H1 (cell line): ENCODE results near the gene LYPD4. TPM values are rescaled to one million over a fixed set of nuclear protein-coding genes. Genes with fewer than 3 reads are reported as not detected.

Experiments
- CTCF ChIA-PET: fragments of 300-600 bp; sonication (Branson Sonifier 250); formaldehyde crosslinking; loops from one replicate; lab custom pipeline; 2021; ENCODE audit not compliant: partially characterized antibody; lab: Charles Lee
- POLR2A ChIA-PET: fragments of 300-600 bp; sonication (Branson Sonifier 250); formaldehyde crosslinking; loops from one replicate; lab custom pipeline; 2021; ENCODE audit warnings: inconsistent platforms; ENCODE audit not compliant: partially characterized antibody; lab: Charles Lee
- DNase-seq, 2 experiments: peaks; one replicate each; pipeline versions ENCODE4 v3.0.0 to v3.0.0-alpha.2; 2010 to 2022; ENCODE audit warnings: low spot score in 2 of 2, low read depth in 1 of 2, mixed read lengths in 1 of 2
- FAIRE-seq: peaks from 2 replicates; lab custom pipeline; 2011; peaks lifted over from hg19 to GRCh38; lab: Jason Lieb, UNC
- H2AFZ ChIP-seq: 2 replicates; pipeline ENCODE4 v1.8.1; 2012; ENCODE audit warnings: low read length, inconsistent platforms
- H2AK5ac ChIP-seq: 2 replicates; pipeline ENCODE4 v1.6.1; 2013; ENCODE audit warnings: low read depth, low read length
- H2BK120ac ChIP-seq: replicated peaks from 2 replicates; pipeline ENCODE3; 2013; ENCODE audit warnings: low read depth, low read length, inconsistent platforms
- H2BK12ac ChIP-seq: 2 replicates; pipeline ENCODE4 v1.6.1; 2013; ENCODE audit warnings: low read depth, low read length
- H2BK15ac ChIP-seq: 2 replicates; pipeline ENCODE4 v1.6.1; 2013; ENCODE audit warnings: low read length
- H2BK20ac ChIP-seq: 2 replicates; pipeline ENCODE4 v1.6.1; 2013; ENCODE audit warnings: low read length
- H2BK5ac ChIP-seq: 2 replicates; pipeline ENCODE4 v1.6.1; 2013; ENCODE audit warnings: low read depth, low read length
- H3K14ac ChIP-seq: 2 replicates; pipeline ENCODE4 v1.6.1; 2013; ENCODE audit warnings: inconsistent platforms; ENCODE audit not compliant: insufficient read length
- H3K18ac ChIP-seq: 2 replicates; pipeline ENCODE4 v1.6.1; 2013; ENCODE audit warnings: low read length; ENCODE audit errors: extremely low read depth
- H3K23ac ChIP-seq: 2 replicates; pipeline ENCODE4 v1.6.1; 2013; ENCODE audit warnings: inconsistent platforms; ENCODE audit not compliant: insufficient read length
- H3K23me2 ChIP-seq: 2 replicates; pipeline ENCODE4 v1.6.1; 2013; ENCODE audit warnings: low read depth, low read length
- H3K27ac ChIP-seq: 2 replicates; pipeline ENCODE4 v1.6.1; 2011; ENCODE audit warnings: low read depth, low read length, inconsistent platforms
- H3K27me3 ChIP-seq, 4 experiments: replicated peaks in 1 of 4; 1 replicate in 1 of 4; 2 replicates in 3 of 4; pipeline versions ENCODE4 v1.6.1 to v1.8.1; 2011 to 2013; ENCODE audit warnings: low read length in 3 of 4, mild to moderate bottlenecking in 3 of 4, inconsistent platforms in 2 of 4, mixed read lengths in 2 of 4, moderate library complexity in 1 of 4; ENCODE audit not compliant: control insufficient read depth in 3 of 4, insufficient read depth in 3 of 4; ENCODE audit errors: extremely low read depth in 1 of 4
- H3K36me3 ChIP-seq, 4 experiments: 2 replicates each; pipeline versions ENCODE4 v1.6.1 to v1.8.1; 2011 to 2013; ENCODE audit warnings: mild to moderate bottlenecking in 4 of 4, low read length in 3 of 4, moderate library complexity in 2 of 4, control low read depth in 1 of 4, inconsistent platforms in 1 of 4; ENCODE audit not compliant: insufficient read depth in 4 of 4, control insufficient read depth in 2 of 4
- H3K4ac ChIP-seq: replicated peaks from 2 replicates; pipeline ENCODE3; 2013; ENCODE audit warnings: low read length, low read depth, mixed read lengths, inconsistent platforms; ENCODE audit not compliant: insufficient read length
- H3K4me1 ChIP-seq, 4 experiments: replicated peaks in 1 of 4; 1 replicate in 1 of 4; 2 replicates in 3 of 4; pipeline versions ENCODE4 v1.6.1 to v1.8.1; 2011 to 2013; ENCODE audit warnings: low read length in 3 of 4, inconsistent platforms in 2 of 4, mixed read lengths in 1 of 4; ENCODE audit not compliant: insufficient read depth in 4 of 4, control insufficient read depth in 3 of 4
- H3K4me2 ChIP-seq, 2 experiments: 2 replicates each; pipeline versions ENCODE4 v1.6.1 to v1.8.1; 2011 to 2013; ENCODE audit warnings: low read depth in 2 of 2, low read length in 2 of 2, control low read depth in 1 of 2, inconsistent platforms in 1 of 2, mild to moderate bottlenecking in 1 of 2; ENCODE audit not compliant: insufficient read depth in 1 of 2
- H3K4me3 ChIP-seq, 4 experiments: fragments of 200-600, 300-600 bp in 1 of 4; sonication (generic), shearing (Covaris generic), sonication (Bioruptor Twin) in 1 of 4; 2 replicates each; pipeline versions ENCODE4 v1.5.1 to v1.8.1; 2011 to 2016; ENCODE audit warnings: low read length in 4 of 4, low read depth in 3 of 4, control low read depth in 2 of 4, inconsistent platforms in 2 of 4, mild to moderate bottlenecking in 2 of 4, mixed read lengths in 1 of 4, moderate library complexity in 1 of 4; ENCODE audit not compliant: insufficient read depth in 2 of 4; ENCODE audit errors: extremely low read depth in 1 of 4
- H3K56ac ChIP-seq: replicated peaks from 2 replicates; pipeline ENCODE3; 2013; ENCODE audit warnings: low read depth, mild to moderate bottlenecking, mixed read lengths, low read length, inconsistent platforms; ENCODE audit not compliant: insufficient read length
- H3K79me1 ChIP-seq: 2 replicates; pipeline ENCODE4 v1.6.1; 2013; ENCODE audit warnings: low read depth, low read length, control low read depth
- H3K79me2 ChIP-seq, 2 experiments: 2 replicates each; pipeline versions ENCODE4 v1.6.1 to v1.8.1; 2012 to 2013; ENCODE audit warnings: low read length in 2 of 2, mild to moderate bottlenecking in 2 of 2, inconsistent platforms in 1 of 2; ENCODE audit not compliant: insufficient read depth in 2 of 2, control insufficient read depth in 1 of 2
- H3K9ac ChIP-seq, 4 experiments: replicated peaks in 1 of 4; 1 replicate in 1 of 4; 2 replicates in 3 of 4; pipeline versions ENCODE4 v1.6.1 to v1.8.1; 2011 to 2013; ENCODE audit warnings: low read depth in 3 of 4, low read length in 3 of 4, control low read depth in 2 of 4, mild to moderate bottlenecking in 2 of 4, moderate library complexity in 2 of 4, inconsistent platforms in 1 of 4; ENCODE audit errors: extremely low read depth in 1 of 4
- H3K9me3 ChIP-seq, 2 experiments: 2 replicates each; pipeline versions ENCODE4 v1.6.1 to v1.8.1; 2012 to 2013; ENCODE audit warnings: mild to moderate bottlenecking in 2 of 2, moderate library complexity in 2 of 2, control low read depth in 1 of 2, inconsistent platforms in 1 of 2, low read depth in 1 of 2, low read length in 1 of 2, mixed read lengths in 1 of 2; ENCODE audit not compliant: insufficient read depth in 2 of 2
- H4K20me1 ChIP-seq, 2 experiments: replicated peaks in 1 of 2; 2 replicates each; pipeline versions ENCODE3 to v1.8.1; 2011 to 2013; ENCODE audit warnings: inconsistent platforms in 2 of 2, low read length in 2 of 2, mild to moderate bottlenecking in 1 of 2; ENCODE audit not compliant: insufficient read depth in 2 of 2, control insufficient read depth in 1 of 2
- H4K5ac ChIP-seq: 2 replicates; pipeline ENCODE4 v1.6.1; 2013; ENCODE audit warnings: low read length, low read depth, mixed read lengths, inconsistent platforms; ENCODE audit not compliant: insufficient read length
- H4K8ac ChIP-seq: 2 replicates; pipeline ENCODE4 v1.8.0; 2013; ENCODE audit warnings: mild to moderate bottlenecking, moderate library complexity, low read length, inconsistent platforms; ENCODE audit not compliant: insufficient read depth; ENCODE audit errors: extremely low read depth
- H4K91ac ChIP-seq: replicated peaks from 2 replicates; pipeline ENCODE3; 2013; ENCODE audit warnings: low read length, mixed read lengths, inconsistent platforms; ENCODE audit not compliant: insufficient read length
- E2F6 ChIP-seq: IDR thresholded peaks from 2 replicates; pipeline ENCODE4 v1.6.1; 2012; ENCODE audit warnings: inconsistent platforms
- MAX ChIP-seq: IDR thresholded peaks from 2 replicates; pipeline ENCODE4 v1.6.1; 2012; ENCODE audit warnings: inconsistent platforms
- WGBS, 2 experiments: shearing (Covaris generic) in 1 of 2; methylation state at CpG; one replicate each; pipeline versions ENCODE4 v1.1.6 to v1.1.7; 2013 to 2015; ENCODE audit warnings: low lambda C conversion rate in 2 of 2, mixed read lengths in 2 of 2, inconsistent platforms in 1 of 2, low coverage in 1 of 2, missing lambda C conversion rate in 1 of 2; ENCODE audit not compliant: insufficient replicate concordance in 2 of 2, insufficient coverage in 1 of 2, insufficient read length in 1 of 2; ENCODE audit errors: extremely low coverage in 1 of 2, missing lambda C conversion rate in 1 of 2; 5-methylcytosine and 5-hydroxymethylcytosine counted together
- polyA plus RNA-seq, 7 experiments: library from polyadenylated mRNA; depleted of rRNA in 3 of 7; stranded (reverse) in 5 of 7; unstranded in 2 of 7; fragments of >200 nt in 5 of 7; fragments of 200-250 nt in 2 of 7; gene quantifications; 1 replicate in 5 of 7; 2 replicates in 1 of 7; 4 replicates in 1 of 7; pipeline versions ENCODE4 v1.2.1 to v1.2.3, GENCODE V29; 2011 to 2013; ENCODE audit warnings: missing spikeins in 2 of 7, mixed read lengths in 2 of 7
- total RNA-seq: library from RNA; stranded (reverse); fragmentation: NEBNext Ultra II Directional; extraction: Animal tissue kit (Norgen Biotek cat#: 25700); gene quantifications from 2 replicates; pipeline ENCODE4 v1.2.1, GENCODE V29; 2021

LYPD4 gene
- total and polyA plus RNA-seq, 2 of the 8 experiments (the other 6 are each of a cell fraction or from before 2014, with no cell fraction given), result 0.06 TPM; not detected in 1

GRCh38 chr19:41892173-41892902, 47.9 kb upstream of the LYPD4 start:
- H3K4me1 ChIP-seq, result peaks cover 0 to 15% (median 10%) of the 10 kb centered on the region in 4 experiments; a peak in 6 of 7 replicates
- ChIA-PET CTCF (interaction anchor here (0.7 to 2.5 kb wide), 4 partner anchors 10 to 66 kb away, joined by 3 to 12 read pairs (median 5); no protein-coding TSS in a partner anchor), POLR2A (interaction anchor here (1.3 to 13.9 kb wide), 3 partner anchors 14 to 32 kb away, joined by 3 to 298 read pairs (median 6); no protein-coding TSS in a partner anchor)
- DNase-seq (no peak), FAIRE-seq (no peak)
- H4K91ac ChIP-seq, result no peak overlapping the region
- H3K9me3 ChIP-seq, result no peaks in the 10 kb centered on the region
- H3K4me3 ChIP-seq, result no peak overlapping the region
- no peak overlapping the region for H3K23ac ChIP-seq
- no peak overlapping the region for H3K4ac ChIP-seq
- TF ChIP-seq MAX (no peak), E2F6 (peak; percentile 43; the same call in 1 of the 2 replicates)
- no peak overlapping the region for H2BK12ac ChIP-seq
- no peak overlapping the region for H2AFZ ChIP-seq
- no peaks in the 10 kb centered on the region for H3K79me1 ChIP-seq
- no peaks in the 10 kb centered on the region for H3K23me2 ChIP-seq
- H2BK20ac ChIP-seq, result no peak overlapping the region
- no peaks in the 10 kb centered on the region for H3K27me3 ChIP-seq
- no peaks in the 10 kb centered on the region for H3K79me2 ChIP-seq
- H3K56ac ChIP-seq, result no peak overlapping the region
- no peak overlapping the region for H2AK5ac ChIP-seq
- H3K4me2 ChIP-seq, result no peak overlapping the region
- H3K27ac ChIP-seq, result no peak overlapping the region
- H2BK15ac ChIP-seq, result no peak overlapping the region
- no peak overlapping the region for H3K14ac ChIP-seq
- WGBS, 2 experiments, result 91% methylated on average over 28 of the region's 34 CpGs; no CpG with 5 or more reads in 1 of the 2 experiments
- H4K5ac ChIP-seq, result no peak overlapping the region
- no peak overlapping the region for H2BK5ac ChIP-seq
- peaks cover 0 to 2% (median 0%) of the 10 kb centered on the region in 4 experiments; a peak in 3 of 8 replicates for H3K36me3 ChIP-seq
- peaks cover 0 to 6% of the 10 kb centered on the region in 2 experiments for H4K20me1 ChIP-seq
- no peak overlapping the region for H2BK120ac ChIP-seq
- H3K9ac ChIP-seq, result no peak overlapping the region
- peak overlapping the region; percentile 14; the same call in 1 of the 2 replicates for H4K8ac ChIP-seq
- H3K18ac ChIP-seq, result no peak overlapping the region
